GM19452 (cell line): Measurements from ENCODE around the gene OOSP1.
"Not testable (repeated sequence)": the region's sequence is repeated elsewhere in the genome, so short reads cannot be mapped to it uniquely, and the experiment has no call there.

Source experiments
- ATAC-seq: cut with Tn5 transposase; IDR thresholded peaks from one replicate; pipeline ENCODE4 v1.9.1; 2021; ENCODE audit not compliant: unreplicated experiment

The OOSP1 gene

GRCh38 chr11:59960502-59961381, 22.5 kb downstream of the OOSP1 start:
- no peak for ATAC-seq

- no peak for ATAC-seq
Measured at GRCh38 chr11:59962107-59962482, 23.9 kb downstream of the OOSP1 start.

- ATAC-seq = no peak
Measured at GRCh38 chr11:59963733-59964132, 25.5 kb downstream of the OOSP1 start, which contains the start of gene OOSP4A. Gene OOSP4A, plus strand, starts transcription at chr11:59964033. Its CDS starts 0 bp downstream, at chr11:59964033.

GRCh38 chr11:59965424-59965823, 27.2 kb downstream of the OOSP1 start:
- no peak for ATAC-seq

- no peak for ATAC-seq
Measured at GRCh38 chr11:59966201-59966600, 28.0 kb downstream of the OOSP1 start.

GRCh38 chr11:59967677-59968394, 29.6 kb downstream of the OOSP1 start:
- ATAC-seq = no peak

GRCh38 chr11:59968395-59968783, 30.2 kb downstream of the OOSP1 start:
- no peak for ATAC-seq

GRCh38 chr11:59973097-59973496, 34.9 kb downstream of the OOSP1 start:
- no peak for ATAC-seq

- no peak for ATAC-seq
Measured at GRCh38 chr11:59981106-59981770, 43.0 kb downstream of the OOSP1 start.

GRCh38 chr11:59982037-59982436, 43.8 kb downstream of the OOSP1 start:
- ATAC-seq = not testable (repeated sequence)

GRCh38 chr11:59983212-59983611, 45.0 kb downstream of the OOSP1 start:
- ATAC-seq = no peak

GRCh38 chr11:59984368-59984767, 46.1 kb downstream of the OOSP1 start:
- ATAC-seq = no peak

GRCh38 chr11:59990421-59990820, 52.2 kb downstream of the OOSP1 start:
- no peak for ATAC-seq

GRCh38 chr11:59992425-59992824, 54.2 kb downstream of the OOSP1 start:
- no peak for ATAC-seq

GRCh38 chr11:59997800-59998199, 59.6 kb downstream of the OOSP1 start:
- no peak for ATAC-seq

- no peak for ATAC-seq
Measured at GRCh38 chr11:59999691-60000090, 61.5 kb downstream of the OOSP1 start.

- no peak for ATAC-seq
Measured at GRCh38 chr11:60003729-60004128, 65.5 kb downstream of the OOSP1 start.

GRCh38 chr11:60005360-60005759, 67.1 kb downstream of the OOSP1 start:
- no peak for ATAC-seq
